Raji (cell line): ENCODE measurements around the gene NACC2.

Experiments
- POLR2A ChIP-seq: IDR thresholded peaks from 2 replicates; pipeline ENCODE4 v1.6.1; 2011; ENCODE audit warnings: low read depth, low read length, control low read depth; ENCODE audit not compliant: insufficient read depth

The NACC2 gene

DNA sequence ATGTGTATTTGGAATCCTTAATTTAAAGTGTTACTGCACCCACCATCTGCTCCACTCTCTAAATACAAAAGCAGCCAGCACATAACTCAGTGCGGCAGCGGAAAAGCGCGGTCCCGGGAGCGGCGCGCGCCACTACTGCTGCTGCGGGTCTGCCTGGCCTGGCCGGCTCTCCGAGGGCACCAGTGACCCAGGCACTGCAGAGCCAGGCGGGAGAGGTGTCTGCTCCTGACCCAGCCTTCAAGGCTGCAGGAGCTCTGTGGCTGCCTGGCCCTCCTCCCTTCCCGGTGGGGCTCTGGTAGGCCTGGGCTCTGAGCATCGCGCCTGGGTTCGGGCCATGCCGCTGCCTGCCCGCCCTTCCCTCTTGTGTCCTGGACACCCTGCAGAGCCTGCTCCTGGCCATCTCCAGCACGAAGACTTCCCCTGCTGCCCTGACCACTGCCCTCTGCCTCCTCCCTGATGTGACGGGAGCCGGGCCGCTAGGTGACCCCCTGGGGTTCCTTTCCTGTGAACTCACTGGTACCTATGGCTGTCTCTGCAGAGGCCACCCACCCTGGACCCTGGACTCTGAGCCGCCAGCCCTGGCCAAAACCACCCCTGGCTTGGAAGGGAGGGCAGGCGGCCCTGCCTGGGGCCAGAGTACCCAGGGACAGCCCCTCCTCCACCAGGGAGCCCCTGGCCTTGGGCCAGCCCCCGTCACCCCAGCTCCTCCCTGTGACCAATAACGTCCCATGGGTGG is 101.2 kb downstream of the NACC2 start:
- TF ChIP-seq POLR2A: no peak

- no peak for TF ChIP-seq POLR2A
These were observed 101.7 kb downstream of the NACC2 start for GRCh38 chr9:135993409-135993742.

GRCh38 chr9:135992486-135993408 is 102.3 kb downstream of the NACC2 start:
- no peak for TF ChIP-seq POLR2A

DNA sequence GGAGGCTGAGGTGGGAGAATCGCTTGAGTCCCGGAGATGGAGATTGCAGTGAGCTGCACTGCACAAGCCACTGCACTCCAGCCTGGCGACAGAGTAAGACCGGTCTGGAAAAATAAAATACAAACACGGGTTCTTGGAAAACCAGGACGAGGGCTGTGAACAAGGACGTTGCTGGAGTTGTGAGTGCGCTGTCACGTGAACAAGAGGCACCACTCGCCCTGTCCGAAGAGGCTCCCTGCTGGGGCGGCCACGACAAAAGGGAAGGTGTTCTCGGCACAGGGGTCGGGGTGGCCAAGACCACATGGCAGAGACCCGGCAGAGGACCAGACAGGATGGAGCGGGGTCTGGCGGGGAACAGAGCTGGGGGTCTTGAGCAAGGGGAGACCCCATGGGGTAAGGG is 103.3 kb downstream of the NACC2 start:
- TF ChIP-seq POLR2A: no peak

DNA sequence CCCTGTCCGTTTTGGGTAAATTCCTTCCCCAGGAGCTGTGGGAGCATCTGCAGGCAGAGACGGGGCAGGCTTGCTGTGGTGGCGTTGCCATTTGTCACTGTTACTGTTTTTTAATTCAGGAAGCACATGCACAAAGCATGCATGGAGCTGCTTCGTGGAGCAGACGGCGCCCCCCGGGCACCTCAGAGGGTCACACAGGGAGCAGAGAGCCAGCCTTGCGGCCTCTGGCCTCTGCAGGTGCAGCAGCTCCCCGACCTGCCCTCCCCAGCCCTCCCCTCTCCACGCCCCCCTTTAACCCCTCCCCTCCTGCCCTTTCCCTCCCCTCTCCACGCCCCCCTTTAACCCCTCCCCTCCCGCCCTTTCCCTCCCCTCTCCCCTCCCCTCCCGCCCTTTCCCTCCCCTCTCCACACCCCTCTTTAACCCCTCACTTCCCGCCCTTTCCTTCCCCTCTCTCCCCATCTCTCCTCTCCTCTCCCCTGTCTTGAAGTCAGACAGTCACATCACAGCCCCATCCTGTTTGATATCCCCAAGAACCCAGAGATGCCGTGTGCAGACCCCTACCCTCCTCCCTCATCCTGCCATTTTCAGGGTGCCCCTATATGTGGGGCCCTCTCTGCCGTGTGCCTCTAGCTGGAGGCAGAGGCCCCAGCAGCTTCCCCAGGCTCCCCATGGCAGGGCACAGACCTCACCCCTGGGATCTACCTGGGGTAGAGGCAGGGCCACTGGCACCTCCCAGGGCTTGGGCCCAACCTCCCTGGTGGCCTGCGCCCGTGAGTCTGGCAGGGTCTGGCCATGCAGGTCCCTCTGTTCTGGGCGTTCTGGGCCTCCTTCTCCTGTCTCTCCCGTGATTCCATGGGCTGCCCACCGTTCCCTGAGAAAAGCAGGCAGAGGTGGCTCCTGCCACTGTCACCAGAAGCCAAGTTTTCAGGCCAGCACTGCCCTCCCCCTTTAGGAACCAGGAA is 104.3 kb downstream of the NACC2 start:
- TF ChIP-seq POLR2A: no peak

GRCh38 chr9:135989722-135990467 is 105.2 kb downstream of the NACC2 start:
- TF ChIP-seq POLR2A: no peak

DNA sequence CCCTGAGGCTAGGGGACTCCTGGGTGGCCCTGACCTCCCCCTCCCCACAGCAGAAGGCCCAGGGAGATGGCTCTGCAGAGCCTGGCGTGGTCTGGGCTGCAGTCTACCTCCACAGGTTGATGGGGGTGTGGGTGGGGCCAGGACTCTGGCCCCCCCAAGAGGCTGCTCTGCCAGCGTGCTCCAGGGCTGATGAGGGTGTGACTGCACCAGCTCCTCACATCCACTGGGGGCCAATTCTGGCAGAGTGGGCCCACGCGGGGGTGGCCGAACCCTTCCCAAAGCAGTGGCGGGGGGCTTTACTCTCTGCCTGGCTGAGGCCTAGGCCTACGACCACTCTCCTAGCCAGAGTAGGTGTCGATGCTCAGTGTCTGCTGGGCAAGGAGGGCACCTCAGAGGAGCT is 105.9 kb downstream of the NACC2 start:
- TF ChIP-seq POLR2A: no peak

DNA sequence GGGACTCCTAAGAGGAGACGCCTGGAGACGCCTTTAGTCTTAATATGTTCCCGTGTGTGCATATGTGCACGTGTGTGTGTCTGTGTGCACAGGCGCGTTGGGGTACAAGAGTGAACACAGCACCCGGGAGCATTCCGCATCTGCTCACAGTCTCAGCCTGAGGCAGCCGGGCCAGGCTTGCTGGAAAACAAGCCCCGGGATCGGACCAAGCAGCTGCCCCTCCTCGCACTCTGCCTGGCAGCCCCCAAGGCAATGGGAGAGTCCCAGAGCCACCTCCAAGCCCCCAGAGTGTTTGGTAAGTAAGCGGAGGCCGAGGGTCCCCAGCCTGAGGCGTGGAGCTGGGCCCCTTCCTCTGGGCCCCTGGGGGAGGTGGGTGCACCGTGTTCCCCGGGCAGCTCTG is 106.6 kb downstream of the NACC2 start:
- TF ChIP-seq POLR2A: no peak

GRCh38 chr9:135987838-135988404 is 107.2 kb downstream of the NACC2 start:
- no peak for TF ChIP-seq POLR2A

DNA sequence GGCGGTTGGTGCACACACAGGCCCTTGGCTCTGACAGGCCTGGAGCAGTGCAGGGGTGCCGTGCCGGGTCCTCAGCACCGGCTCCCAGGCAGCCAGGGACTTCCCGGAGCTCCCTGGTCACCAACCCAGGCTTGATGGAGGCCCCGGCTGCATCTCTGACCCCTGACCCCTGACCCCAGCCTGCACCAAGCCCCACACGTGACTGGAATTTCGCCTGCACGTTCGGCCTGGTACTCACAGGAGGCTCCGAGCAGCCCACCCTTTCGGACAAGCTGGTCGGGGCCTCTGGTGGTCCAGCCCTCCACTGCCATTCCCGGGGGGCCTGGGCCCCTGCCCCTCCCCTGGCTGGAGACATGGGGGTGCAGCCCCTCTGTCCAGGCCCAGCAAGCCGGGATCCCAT is 108.5 kb downstream of the NACC2 start:
- TF ChIP-seq POLR2A: no peak

GRCh38 chr9:135985889-135986288 is 109.2 kb downstream of the NACC2 start:
- no peak for TF ChIP-seq POLR2A

DNA sequence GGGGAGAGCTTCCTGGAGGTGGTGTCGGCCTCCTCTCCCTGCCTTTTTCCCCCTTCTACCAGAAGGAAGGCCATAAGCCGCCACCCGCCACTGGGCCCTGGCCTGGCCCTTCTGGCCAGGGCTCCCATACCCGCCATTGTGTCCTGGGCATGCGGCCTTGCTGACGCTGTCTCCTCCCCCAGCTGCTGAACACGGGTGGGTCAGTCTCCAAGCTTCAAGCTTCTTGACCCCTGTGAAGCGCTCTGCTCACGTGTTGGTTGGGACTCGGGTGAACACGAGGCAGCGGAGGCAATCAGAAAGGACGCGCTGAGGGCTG is 109.7 kb downstream of the NACC2 start:
- TF ChIP-seq POLR2A: no peak

DNA sequence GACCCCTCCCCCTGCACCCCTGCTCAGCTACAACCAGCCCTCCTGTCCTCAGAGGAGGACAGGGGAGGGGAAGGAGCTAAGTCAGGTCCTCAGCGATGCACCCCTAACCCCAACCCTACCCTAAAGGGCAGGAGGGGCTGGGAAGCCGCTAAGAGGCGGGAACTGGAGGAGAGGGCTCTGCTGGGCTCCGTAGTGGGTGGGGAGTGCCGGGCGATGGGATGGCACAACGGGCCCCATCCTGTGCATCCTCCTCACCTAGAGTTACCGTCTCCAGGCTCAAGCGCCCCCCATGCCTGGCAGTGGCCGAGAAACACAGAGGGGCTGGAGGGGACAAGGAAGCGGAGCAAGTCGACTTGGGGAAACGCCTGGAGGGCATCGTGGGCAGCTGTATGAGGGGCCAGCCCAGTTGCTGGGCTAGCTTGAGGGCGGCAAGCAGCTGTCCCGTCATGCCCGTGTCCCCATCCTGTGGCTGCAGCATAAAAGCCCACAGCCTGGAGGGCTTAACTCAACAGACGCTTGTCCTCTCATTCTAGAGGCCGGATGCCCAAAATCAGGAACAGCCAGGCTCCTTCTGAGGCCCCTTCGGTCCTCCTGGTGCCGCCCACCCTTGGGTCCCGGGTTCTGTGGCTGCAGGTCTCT is 110.9 kb downstream of the NACC2 start:
- no peak for TF ChIP-seq POLR2A
